ENCODE results near the gene FKBP5. TPM values are rescaled to one million over a fixed set of nuclear protein-coding genes. Genes with fewer than 3 reads are reported as not detected.

Gene FKBP5
- total RNA-seq, 1 experiment from 2014 or later, result 33.9 TPM

DNA sequence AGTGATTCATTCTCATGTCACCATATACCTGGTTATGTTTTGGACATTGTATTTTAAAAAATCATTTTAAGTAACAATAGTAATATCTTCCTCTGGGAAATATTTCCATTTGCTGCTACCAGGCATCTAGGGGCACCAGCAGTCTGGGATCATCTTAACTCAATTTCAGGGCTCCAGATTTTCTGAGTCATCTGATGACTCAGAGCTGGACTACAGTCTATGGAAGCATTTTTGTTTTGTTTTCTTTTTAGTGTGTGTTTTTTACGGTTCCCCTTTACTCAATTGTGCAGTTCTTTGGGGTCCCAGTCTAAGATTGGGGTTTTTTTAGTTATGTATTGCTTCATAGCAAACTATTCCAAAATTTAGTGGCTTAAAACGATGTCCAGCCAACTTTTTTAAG is 5.7 kb upstream of the FKBP5 start:
- Histone ChIP-seq H3K9ac (ENCODE audit: extremely low read depth, insufficient read length, low read length) (no peak overlapping the region), H2AFZ (ENCODE audit: low read length) (no peak overlapping the region), H2BK5ac (ENCODE audit: insufficient read length, low read length) (no peak overlapping the region), H3K4me1 (ENCODE audit: insufficient read depth, low read length) (no peaks in the 10 kb centered on the region), H4K8ac (replicated peaks; ENCODE audit: insufficient read length, low read depth, low read length) (no peak overlapping the region), H3K4ac (ENCODE audit: low read depth, low read length) (no peak overlapping the region), H4K91ac (ENCODE audit: insufficient read length, low read depth, low read length) (no peak overlapping the region), H2BK20ac (ENCODE audit: low read depth, low read length, poor library complexity, severe bottlenecking) (no peak overlapping the region), H2BK15ac (ENCODE audit: low read depth, low read length) (no peak overlapping the region), H3K79me2 (ENCODE audit: insufficient read depth, low read length) (no peaks in the 10 kb centered on the region), H3K18ac (ENCODE audit: insufficient read length, low read depth, low read length) (no peak overlapping the region), H3K4me2 (ENCODE audit: insufficient read depth, insufficient read length, low read length) (no peak overlapping the region), H3K27ac (ENCODE audit: insufficient read length, low read depth, low read length) (no peak overlapping the region), H2AK5ac (ENCODE audit: insufficient read length, low read length) (no peak overlapping the region), H2BK12ac (ENCODE audit: insufficient read length, low read depth, low read length) (no peak overlapping the region), H3K23me2 (ENCODE audit: insufficient read length, low read depth, low read length, poor library complexity, severe bottlenecking) (no peaks in the 10 kb centered on the region), H3K27me3 (ENCODE audit: insufficient read depth, low read length) (no peaks in the 10 kb centered on the region), H3K14ac (ENCODE audit: insufficient read depth, low read length) (no peak overlapping the region), H3K56ac (ENCODE audit: insufficient read length, low read depth, low read length) (no peak overlapping the region), H3K23ac (ENCODE audit: insufficient read length, low read depth, low read length) (no peak overlapping the region), H2BK120ac (ENCODE audit: low read depth, low read length, poor library complexity, severe bottlenecking) (no peak overlapping the region), H3K9me3 (ENCODE audit: control insufficient read depth, low read depth, low read length) (no peaks in the 10 kb centered on the region), H3K79me1 (ENCODE audit: insufficient read depth, low read depth, low read length, poor library complexity, severe bottlenecking) (no peaks in the 10 kb centered on the region), H4K5ac (ENCODE audit: insufficient read length, low read depth, low read length) (no peak overlapping the region), H3T11ph (ENCODE audit: low read length) (no peak overlapping the region), H4K20me1 (ENCODE audit: control insufficient read depth, insufficient read depth, insufficient read length) (no peaks in the 10 kb centered on the region)
- Mint-ChIP-seq H3K27me3 (ENCODE audit: low read depth) (peaks cover 2% of the 10 kb centered on the region; the same call in 1 of the 2 replicates), H3K4me1 (peaks cover 0 to 5% of the 10 kb centered on the region in 2 experiments; a peak in 1 of 4 replicates), H3K36me3 (ENCODE audit: insufficient read depth in 1 of 3, low read depth in 3 of 3) (no peaks in the 10 kb centered on the region), H3K4me3 (no peak overlapping the region), H3K27ac (no peak overlapping the region), H3K9me3 (peaks cover 0 to 3% of the 10 kb centered on the region in 2 experiments; a peak in 1 of 5 replicates)
- no peak for DNase-seq
- no CpG with 5 or more reads among the region's 2 CpGs for WGBS (ENCODE audit: extremely low coverage, insufficient read length, low lambda C conversion rate)
- TF ChIP-seq CTCF (conservative IDR thresholded peaks at IDR 0.05), result no peak
